ENCODE measurements around the gene RAB12.
"Not testable (repeated sequence)": the region's sequence is repeated elsewhere in the genome, so short reads cannot be mapped to it uniquely, and the experiment has no call there.

RAB12 gene

DNA sequence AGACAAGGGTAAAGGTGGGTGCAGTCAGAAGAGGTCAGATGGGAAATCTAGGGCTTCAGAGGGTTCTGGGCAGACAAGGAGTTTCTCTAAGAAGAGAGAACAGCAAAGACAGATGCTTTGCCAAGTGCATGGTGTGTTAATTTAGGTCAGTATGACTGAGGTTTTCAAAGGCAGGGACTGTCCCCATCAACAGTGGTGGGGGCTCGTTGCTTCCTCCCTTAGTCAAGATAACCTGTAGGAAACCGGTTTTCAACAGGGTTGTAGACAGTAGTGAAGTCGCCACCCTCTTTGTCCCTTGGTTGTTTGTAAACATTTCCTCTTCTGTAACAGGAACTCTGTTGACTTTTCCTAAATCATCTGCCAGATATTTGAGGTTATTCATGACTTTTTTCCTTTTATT is 11.6 kb downstream of the RAB12 start:
- no peak overlapping the region for H3K4me3 ChIP-seq (ENCODE audit: low read depth, low read length)
- TF ChIP-seq, protein P1, sequence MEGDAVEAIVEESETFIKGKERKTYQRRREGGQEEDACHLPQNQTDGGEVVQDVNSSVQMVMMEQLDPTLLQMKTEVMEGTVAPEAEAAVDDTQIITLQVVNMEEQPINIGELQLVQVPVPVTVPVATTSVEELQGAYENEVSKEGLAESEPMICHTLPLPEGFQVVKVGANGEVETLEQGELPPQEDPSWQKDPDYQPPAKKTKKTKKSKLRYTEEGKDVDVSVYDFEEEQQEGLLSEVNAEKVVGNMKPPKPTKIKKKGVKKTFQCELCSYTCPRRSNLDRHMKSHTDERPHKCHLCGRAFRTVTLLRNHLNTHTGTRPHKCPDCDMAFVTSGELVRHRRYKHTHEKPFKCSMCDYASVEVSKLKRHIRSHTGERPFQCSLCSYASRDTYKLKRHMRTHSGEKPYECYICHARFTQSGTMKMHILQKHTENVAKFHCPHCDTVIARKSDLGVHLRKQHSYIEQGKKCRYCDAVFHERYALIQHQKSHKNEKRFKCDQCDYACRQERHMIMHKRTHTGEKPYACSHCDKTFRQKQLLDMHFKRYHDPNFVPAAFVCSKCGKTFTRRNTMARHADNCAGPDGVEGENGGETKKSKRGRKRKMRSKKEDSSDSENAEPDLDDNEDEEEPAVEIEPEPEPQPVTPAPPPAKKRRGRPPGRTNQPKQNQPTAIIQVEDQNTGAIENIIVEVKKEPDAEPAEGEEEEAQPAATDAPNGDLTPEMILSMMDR (IDR thresholded peaks at IDR 0.05; ENCODE audit: insufficient read depth, low read depth, low read length, missing control alignments): no peak
- no peak for DNase-seq (ENCODE audit: low read depth)

DNA sequence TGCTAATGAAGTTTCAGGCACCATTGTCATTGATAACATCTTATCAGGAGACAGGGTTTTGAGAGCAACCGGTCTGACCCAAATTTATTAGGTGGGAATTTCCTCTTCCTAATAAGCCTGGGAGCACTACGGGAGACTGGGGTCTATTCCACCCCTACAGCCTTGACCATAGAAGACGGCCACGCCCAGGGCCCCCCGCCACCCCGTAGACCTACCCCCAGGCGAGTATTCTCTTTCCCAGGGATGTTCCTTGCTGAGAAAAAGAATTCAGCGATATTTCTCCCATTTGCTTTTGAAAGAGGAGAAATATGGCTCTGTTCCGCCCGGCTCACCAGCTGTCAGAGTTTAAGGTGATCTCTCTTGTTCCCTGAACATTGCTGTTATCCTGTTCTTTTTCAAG is 13.4 kb downstream of the RAB12 start:
- not testable (repeated sequence) for H3K4me3 ChIP-seq (ENCODE audit: low read depth, low read length)

DNA sequence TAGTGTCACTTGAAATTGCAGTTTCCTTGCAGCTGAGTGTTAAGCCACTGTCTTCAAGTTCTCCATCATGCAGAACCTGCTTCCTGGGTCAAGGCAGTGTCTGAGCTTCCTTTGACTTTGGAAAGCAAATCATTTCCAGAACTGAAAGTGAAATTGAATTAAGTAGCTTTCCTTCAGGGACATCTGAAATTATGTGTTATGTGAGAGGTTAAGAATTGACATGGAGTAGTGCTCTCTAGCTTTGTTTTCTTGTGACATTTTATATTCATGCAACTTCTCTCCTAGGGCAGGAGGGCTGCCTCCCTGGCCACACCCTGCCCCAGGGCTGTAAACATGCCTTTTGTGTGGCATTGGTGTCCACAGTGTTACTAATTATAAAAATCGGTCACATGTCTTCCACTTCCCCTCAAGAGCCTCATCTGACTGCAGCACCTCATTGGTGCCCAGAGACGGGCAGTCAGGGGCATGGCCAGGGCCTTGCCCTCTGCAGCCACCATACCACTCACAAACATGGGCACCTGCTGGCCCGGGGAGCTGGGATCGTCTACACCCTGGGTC is 14.4 kb downstream of the RAB12 start:
- peak; percentile 69 for DNase-seq (ENCODE audit: low read depth)
- H3K4me3 ChIP-seq (ENCODE audit: low read depth, low read length): no peak overlapping the region
- TF ChIP-seq, protein P1 (IDR thresholded peaks at IDR 0.05; ENCODE audit: insufficient read depth, low read depth, low read length, missing control alignments): no peak

More for the DNA sequence above, 13.4 kb downstream of the RAB12 start:
- not testable (repeated sequence) for DNase-seq (ENCODE audit: low read depth)

DNA sequence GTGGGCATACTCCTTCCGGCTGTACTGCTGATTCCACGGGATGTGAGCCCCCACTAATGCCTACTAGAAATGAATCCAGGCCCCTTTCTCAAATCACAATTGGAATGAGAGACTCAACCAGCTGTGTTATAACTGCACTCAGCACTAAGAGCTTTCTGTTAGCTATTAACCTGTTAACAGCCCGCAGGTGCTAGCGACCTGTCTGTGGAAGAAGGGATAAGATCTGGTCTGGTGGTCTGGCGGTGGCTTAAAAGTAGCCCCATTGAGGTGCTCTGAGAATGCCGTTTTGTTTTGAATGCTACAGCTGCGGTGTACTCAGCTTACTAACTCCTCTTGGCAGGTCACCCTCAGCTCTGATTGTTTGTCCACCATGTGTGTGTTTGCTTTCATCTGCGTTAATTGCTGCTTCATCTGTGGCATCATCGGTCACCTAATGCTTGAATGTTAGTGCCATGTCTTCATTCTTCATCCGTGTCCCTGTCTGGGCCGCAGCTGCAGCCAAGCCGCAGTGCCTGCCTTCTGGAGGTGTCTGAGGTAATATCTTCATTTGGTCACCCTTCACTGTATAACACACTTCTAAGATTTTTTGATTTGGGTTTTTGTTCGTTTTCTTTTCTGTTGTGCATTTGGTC is 16.3 kb downstream of the RAB12 start:
- H3K4me3 ChIP-seq (ENCODE audit: low read depth, low read length): no peak overlapping the region
- DNase-seq (ENCODE audit: low read depth): no peak
- TF ChIP-seq, protein P1 (IDR thresholded peaks at IDR 0.05; ENCODE audit: insufficient read depth, low read depth, low read length, missing control alignments): no peak

DNA sequence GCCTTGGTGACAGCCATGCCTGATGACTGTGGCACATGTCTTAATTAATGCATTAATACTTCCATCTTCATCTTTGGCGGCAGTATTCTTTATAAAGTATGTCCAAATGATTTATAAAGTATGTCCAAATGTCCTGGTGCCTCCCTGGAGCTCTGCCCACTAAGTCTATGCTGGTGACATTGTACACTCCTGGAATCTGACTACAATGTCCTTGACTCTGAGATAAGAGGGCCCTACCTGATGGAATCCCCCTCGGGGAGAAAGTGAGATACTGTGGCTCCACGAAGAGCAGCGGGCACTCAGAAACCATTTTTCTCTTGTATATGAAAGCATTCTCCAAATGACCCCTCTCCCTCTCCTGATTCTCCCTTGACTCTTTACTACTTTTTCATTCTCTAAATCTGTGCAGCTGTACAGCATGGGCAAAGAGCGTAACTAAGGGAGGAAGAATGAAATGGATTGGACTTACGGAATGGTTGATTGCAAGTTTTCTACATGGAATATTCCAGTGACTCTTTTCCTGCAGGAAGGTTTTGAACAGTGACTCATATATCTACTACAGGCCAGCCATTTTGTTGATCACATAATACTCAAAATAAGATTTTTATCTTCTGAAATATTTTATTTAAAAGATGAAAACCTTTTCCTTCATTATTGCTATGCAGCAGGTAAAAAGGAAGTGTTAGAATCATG is 17.3 kb downstream of the RAB12 start:
- H3K4me3 ChIP-seq (ENCODE audit: low read depth, low read length): no peak overlapping the region
- DNase-seq (ENCODE audit: low read depth): no peak
- TF ChIP-seq, protein P1 (IDR thresholded peaks at IDR 0.05; ENCODE audit: insufficient read depth, low read depth, low read length, missing control alignments): no peak

DNA sequence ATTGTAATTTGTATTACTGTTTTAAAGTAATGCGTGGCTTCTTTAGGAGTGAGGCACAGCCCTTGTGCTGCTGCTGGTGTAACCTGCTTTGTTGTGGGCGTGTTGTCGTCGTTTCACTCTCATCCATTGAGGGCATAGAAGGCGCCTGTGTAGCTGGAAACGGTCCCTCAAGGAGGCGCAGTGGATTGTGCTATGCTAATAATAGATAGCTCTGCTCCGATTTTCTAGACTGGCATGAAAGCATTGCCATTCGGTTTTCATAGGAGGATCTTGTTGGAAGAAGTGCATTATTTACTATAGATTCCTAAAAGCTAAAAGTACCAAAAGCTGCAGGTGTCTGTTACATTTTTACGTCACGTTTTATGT is 17.9 kb downstream of the RAB12 start:
- H3K4me3 ChIP-seq (ENCODE audit: low read depth, low read length): no peak overlapping the region
- TF ChIP-seq, protein P1 (IDR thresholded peaks at IDR 0.05; ENCODE audit: insufficient read depth, low read depth, low read length, missing control alignments): no peak
- DNase-seq (ENCODE audit: low read depth): no peak

DNA sequence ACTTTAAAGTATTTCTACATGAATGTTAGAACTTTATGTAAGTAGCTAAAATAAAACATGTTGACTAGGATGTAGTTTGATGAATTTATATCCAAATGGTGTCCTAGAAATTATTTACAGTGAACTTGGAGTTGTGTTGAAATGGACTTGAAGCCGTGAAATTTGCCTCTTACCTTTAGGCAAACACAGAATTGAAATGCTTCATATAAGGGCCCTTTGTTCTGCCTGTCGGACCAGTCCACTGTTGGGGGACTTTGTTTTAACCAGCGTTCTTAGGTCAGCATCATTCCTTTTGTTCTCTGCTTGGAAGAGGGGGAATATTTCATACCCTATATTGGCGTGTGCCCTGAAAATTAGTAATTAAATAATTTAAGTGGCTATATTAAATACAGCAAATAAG is 18.3 kb downstream of the RAB12 start:
- TF ChIP-seq, protein P1 (IDR thresholded peaks at IDR 0.05; ENCODE audit: insufficient read depth, low read depth, low read length, missing control alignments): no peak
- DNase-seq (ENCODE audit: low read depth): no peak
- no peak overlapping the region for H3K4me3 ChIP-seq (ENCODE audit: low read depth, low read length)

All from GM12865 (cell line).